Endothelial cell of umbilical vein (primary cell): ENCODE results near the gene NCAPG2. TPM values are rescaled to one million over a fixed set of nuclear protein-coding genes. Genes with fewer than 3 reads are reported as not detected.

Experiments
- BruUV-seq: library from RNA; stranded (reverse); fragments of 400-500 nt; replicated peaks from 2 replicates; lab custom pipeline; 2021; lab: Mats Ljungman, UMichigan
- CTCF ChIA-PET: fragments of 300-600, 350-600 bp; sonication (Branson Sonifier 250); formaldehyde crosslinking; loops from one replicate; lab custom pipeline; 2021; ENCODE audit warnings: antibody characterized with exemption, inconsistent platforms; lab: Charles Lee
- POLR2A ChIA-PET: fragments of 300-600, 350-600 bp; sonication (Branson Sonifier 250); formaldehyde crosslinking; loops from one replicate; lab custom pipeline; 2021; ENCODE audit warnings: antibody characterized with exemption, inconsistent platforms; lab: Charles Lee
- DNase-seq: peaks from one replicate; pipeline ENCODE4 v3.0.0-alpha.2; 2011; ENCODE audit warnings: low read depth, low spot score
- FAIRE-seq: peaks from 2 replicates; lab custom pipeline; 2011; peaks lifted over from hg19 to GRCh38; lab: Jason Lieb, UNC
- H2AFZ ChIP-seq: 2 replicates; pipeline ENCODE4 v1.6.0; 2012; ENCODE audit warnings: low read depth, low read length, control low read depth, inconsistent platforms
- H3K27ac ChIP-seq: 2 replicates; pipeline ENCODE4 v1.5.1; 2011; ENCODE audit warnings: low read depth, mild to moderate bottlenecking, control low read depth, low read length, moderate library complexity; ENCODE audit not compliant: insufficient read depth
- H3K27me3 ChIP-seq, 2 experiments: 2 replicates each; pipeline versions ENCODE4 v1.6.0 to v1.6.1; 2011; ENCODE audit warnings: low read length in 2 of 2, mixed read lengths in 1 of 2; ENCODE audit not compliant: control insufficient read depth in 2 of 2, insufficient read depth in 2 of 2
- H3K36me3 ChIP-seq, 2 experiments: 2 replicates in 1 of 2; 3 replicates in 1 of 2; pipeline ENCODE4 v1.5.1; 2011; ENCODE audit warnings: low read length in 2 of 2, mild to moderate bottlenecking in 1 of 2, moderate library complexity in 1 of 2; ENCODE audit not compliant: control insufficient read depth in 2 of 2, insufficient read depth in 2 of 2; ENCODE audit errors: extremely low read depth in 1 of 2
- H3K4me1 ChIP-seq: 3 replicates; pipeline ENCODE4 v1.5.1; 2011; ENCODE audit warnings: mild to moderate bottlenecking, low read length; ENCODE audit not compliant: control insufficient read depth, insufficient read depth; ENCODE audit errors: extremely low read depth
- H3K4me2 ChIP-seq: 2 replicates; pipeline ENCODE4 v1.6.1; 2011; ENCODE audit warnings: low read length, control low read depth, mixed read lengths; ENCODE audit not compliant: insufficient read depth
- H3K4me3 ChIP-seq, 3 experiments: fragments of 200-600 bp in 1 of 3; sonication (generic), shearing (Covaris generic) in 1 of 3; replicated peaks in 1 of 3; 2 replicates each; pipeline ENCODE4 v1.5.1; 2011 to 2016; ENCODE audit warnings: control low read depth in 3 of 3, low read length in 3 of 3, mild to moderate bottlenecking in 2 of 3, inconsistent platforms in 1 of 3, low read depth in 1 of 3, moderate library complexity in 1 of 3; ENCODE audit not compliant: insufficient read depth in 1 of 3
- H3K79me2 ChIP-seq: 2 replicates; pipeline ENCODE4 v1.6.0; 2012; ENCODE audit warnings: low read length, inconsistent platforms; ENCODE audit not compliant: control insufficient read depth, insufficient read depth
- H3K9ac ChIP-seq: replicated peaks from 2 replicates; pipeline ENCODE3; 2011; ENCODE audit warnings: low read length, control low read depth; ENCODE audit not compliant: insufficient read depth; ENCODE audit errors: extremely low read depth
- H3K9me1 ChIP-seq: replicated peaks from 3 replicates; pipeline ENCODE4 v1.6.0; 2011; ENCODE audit warnings: mild to moderate bottlenecking, low read length; ENCODE audit not compliant: control insufficient read depth, insufficient read depth; ENCODE audit errors: extremely low read depth
- H3K9me3 ChIP-seq: replicated peaks from 2 replicates; pipeline ENCODE4 v1.5.1; 2012; ENCODE audit warnings: low read length, inconsistent platforms; ENCODE audit not compliant: control insufficient read depth, insufficient read depth
- H4K20me1 ChIP-seq: replicated peaks from 2 replicates; pipeline ENCODE3; 2011; ENCODE audit warnings: mild to moderate bottlenecking, low read length; ENCODE audit not compliant: control insufficient read depth, insufficient read depth; ENCODE audit errors: extremely low read depth
- CTCF ChIP-seq, 2 donors: IDR thresholded peaks; 1 replicate in 1 of 2; 2 replicates in 1 of 2; pipeline ENCODE4 v1.5.1; 2011; ENCODE audit warnings: low read length in 2 of 2, mild to moderate bottlenecking in 2 of 2, moderate library complexity in 2 of 2, control low read depth in 1 of 2, inconsistent platforms in 1 of 2, low read depth in 1 of 2; ENCODE audit not compliant: insufficient read depth in 1 of 2; ENCODE audit errors: extremely low read depth in 1 of 2
- EZH2 ChIP-seq: IDR thresholded peaks from 2 replicates; pipeline ENCODE4 v1.6.1; 2012; ENCODE audit warnings: borderline replicate concordance, low read depth, mild to moderate bottlenecking, moderate library complexity, low read length, inconsistent platforms; ENCODE audit not compliant: severe bottlenecking
- FOS ChIP-seq: IDR thresholded peaks from 2 replicates; pipeline ENCODE4 v1.6.1; 2011; ENCODE audit warnings: mild to moderate bottlenecking, low read length, moderate library complexity, borderline replicate concordance; ENCODE audit not compliant: insufficient read depth
- GATA2 ChIP-seq: IDR thresholded peaks from 2 replicates; pipeline ENCODE4 v1.7.0; 2011; ENCODE audit warnings: low read depth, mild to moderate bottlenecking, moderate library complexity, mixed read lengths, low read length; ENCODE audit not compliant: insufficient read length, insufficient read depth
- JUN ChIP-seq: IDR thresholded peaks from 2 replicates; pipeline ENCODE4 v1.6.1; 2011; ENCODE audit warnings: borderline replicate concordance, low read depth; ENCODE audit not compliant: insufficient read length, insufficient read depth
- MAX ChIP-seq: IDR thresholded peaks from 2 replicates; pipeline ENCODE4 v1.6.1; 2011; ENCODE audit not compliant: insufficient read depth, insufficient read length
- MYC ChIP-seq: IDR thresholded peaks from one replicate; pipeline ENCODE4 v1.6.1; 2011; ENCODE audit warnings: mild to moderate bottlenecking, low read depth, low read length
- POLR2A ChIP-seq: IDR thresholded peaks from 2 replicates; pipeline ENCODE4 v1.6.1; 2012; ENCODE audit warnings: low read depth, mild to moderate bottlenecking, control low read depth, low read length
- POLR2AphosphoS5 ChIP-seq: IDR thresholded peaks from 2 replicates; pipeline ENCODE4 v1.6.1; 2012; ENCODE audit warnings: low read depth, mild to moderate bottlenecking, control low read depth, low read length, moderate library complexity; ENCODE audit not compliant: insufficient read depth
- dilution Hi-C: fragments of 300-500 bp; cut with MboI; formaldehyde crosslinking; loops from one replicate; pipeline ENCODE4 v1.15.0; 2019; ENCODE audit warnings: low sequenced_read_pairs; ENCODE audit not compliant: extremely low pct_ligation_motif_present
- intact Hi-C: fragments of 100-400 bp; cut with micrococcal nuclease; formaldehyde crosslinking; loops from one replicate; pipeline ENCODE4 v1.10.0; 2022
- polyA plus RNA-seq, 4 experiments: library from polyadenylated mRNA; depleted of rRNA in 3 of 4; stranded (reverse) in 3 of 4; unstranded in 1 of 4; fragments of >200 nt; gene quantifications; 2 replicates each; pipeline versions ENCODE4 v1.2.1 to v1.2.3, GENCODE V29; 2011 to 2012; ENCODE audit warnings: missing spikeins in 1 of 4
- total RNA-seq: library from RNA; stranded (reverse); gene quantifications from 2 replicates; pipeline ENCODE4 v1.2.3, GENCODE V29; 2021

The NCAPG2 gene
- total and polyA plus RNA-seq, 2 donors (not counting 3 experiments of a cell fraction or from before 2014, with no cell fraction given): 19.2 to 62.3 TPM

- TF ChIP-seq FOS (no peak), CTCF (IDR thresholded peaks at IDR 0.05; ENCODE audit: extremely low read depth in 1 of 2, insufficient read depth in 1 of 2, low read depth in 1 of 2, low read length in 2 of 2) (no peak), EZH2 (no peak), POLR2A (no peak), MAX (no peak), MYC (no peak), GATA2 (no peak), POLR2AphosphoS5 (no peak), JUN (no peak)
- no peaks in the 10 kb centered on the region for H3K4me1 ChIP-seq
- no peaks in the 10 kb centered on the region for H3K9me1 ChIP-seq
- ChIA-PET POLR2A (no interaction called here), CTCF (no interaction called here)
- DNase-seq (no peak), FAIRE-seq (no peak)
- no peaks in the 10 kb centered on the region for H4K20me1 ChIP-seq
- H3K4me3 ChIP-seq: no peak overlapping the region
- dilution Hi-C loops (no loop called here), intact Hi-C loops (no loop called here)
- no peak overlapping the region for H3K27ac ChIP-seq
- peaks cover 0 to 3% of the 10 kb centered on the region in 2 experiments for H3K36me3 ChIP-seq
- no peak overlapping the region for H2AFZ ChIP-seq
- H3K27me3 ChIP-seq: no peaks in the 10 kb centered on the region
- H3K79me2 ChIP-seq: no peaks in the 10 kb centered on the region
- H3K9me3 ChIP-seq: no peaks in the 10 kb centered on the region
- no peak overlapping the region for H3K4me2 ChIP-seq
- BruUV-seq: no TSS peak
- H3K9ac ChIP-seq: no peak overlapping the region
These were observed 21.7 kb upstream of the NCAPG2 start for GRCh38 chr7:158726277-158726807.
